Skeletal muscle tissue (tissue), 4 donors: ENCODE data around the gene MSI2. TPM values are rescaled to one million over a fixed set of nuclear protein-coding genes. Genes with fewer than 3 reads are reported as not detected.

ENCODE experiments used
- H3K27ac ChIP-seq: one replicate; pipeline ENCODE4 v1.7.0; 2013; ENCODE audit warnings: mild to moderate bottlenecking, low read depth, low read length, inconsistent platforms
- H3K27me3 ChIP-seq, 3 donors: one replicate each; pipeline ENCODE4 v1.7.0; 2013; ENCODE audit warnings: low read length in 3 of 3; ENCODE audit not compliant: control insufficient read depth in 3 of 3, insufficient read depth in 3 of 3
- H3K36me3 ChIP-seq, 3 donors: one replicate each; pipeline ENCODE4 v1.7.0; 2013; ENCODE audit warnings: low read length in 3 of 3; ENCODE audit not compliant: control insufficient read depth in 3 of 3, insufficient read depth in 3 of 3
- H3K4me1 ChIP-seq, 3 donors: one replicate each; pipeline ENCODE4 v1.7.0; 2013; ENCODE audit warnings: low read length in 3 of 3, mild to moderate bottlenecking in 3 of 3; ENCODE audit not compliant: control insufficient read depth in 3 of 3, insufficient read depth in 3 of 3
- H3K4me3 ChIP-seq, 3 donors: one replicate each; pipeline ENCODE4 v1.7.0; 2013; ENCODE audit warnings: low read length in 3 of 3
- H3K9ac ChIP-seq, 3 donors: one replicate each; pipeline ENCODE4 v1.7.0; 2013; ENCODE audit warnings: low read length in 3 of 3, mild to moderate bottlenecking in 3 of 3, moderate library complexity in 2 of 3, low read depth in 1 of 3
- H3K9me3 ChIP-seq, 3 donors: one replicate each; pipeline ENCODE4 v1.7.0; 2013; ENCODE audit warnings: low read length in 3 of 3; ENCODE audit not compliant: control insufficient read depth in 3 of 3
- total RNA-seq: library from RNA; depleted of rRNA; stranded (reverse); fragments of >200 nt; gene quantifications from one replicate; pipeline ENCODE4 v1.2.3, GENCODE V29; 2014
- donor health status: Osteomylitis.

MSI2 gene
- total RNA-seq, 1 donor from 2014 or later = 20.4 TPM

GRCh38 chr17:57422574-57423164 lies 166.3 kb downstream of the MSI2 start:
- Histone ChIP-seq H3K4me1 (peaks cover 10 to 32% (median 22%) of the 10 kb centered on the region in 3 donors), H3K27me3 (no peaks in the 10 kb centered on the region), H3K36me3 (no peaks in the 10 kb centered on the region), H3K9ac (no peak overlapping the region), H3K9me3 (no peaks in the 10 kb centered on the region), H3K4me3 (no peak overlapping the region), H3K27ac (peak overlapping the region; percentile 61)

- H3K4me3 ChIP-seq = no peak overlapping the region
- peaks cover 10 to 32% (median 22%) of the 10 kb centered on the region in 3 donors for H3K4me1 ChIP-seq
- H3K27ac ChIP-seq = no peak overlapping the region
Observed at GRCh38 chr17:57423541-57423940, 167.2 kb downstream of the MSI2 start.

GRCh38 chr17:57424273-57424672 lies 167.9 kb downstream of the MSI2 start:
- Histone ChIP-seq H3K4me1 (peaks cover 10 to 38% (median 26%) of the 10 kb centered on the region in 3 donors), H3K9me3 (no peaks in the 10 kb centered on the region), H3K27ac (no peak overlapping the region), H3K36me3 (no peaks in the 10 kb centered on the region), H3K9ac (no peak overlapping the region), H3K4me3 (no peak overlapping the region), H3K27me3 (no peaks in the 10 kb centered on the region)

More at GRCh38 chr17:57423541-57423940, 167.2 kb downstream of the MSI2 start:
- H3K9ac ChIP-seq = peak overlapping the region in 1 of 3 donors; percentile 54
- H3K36me3 ChIP-seq = no peaks in the 10 kb centered on the region
- no peaks in the 10 kb centered on the region for H3K27me3 ChIP-seq
- H3K9me3 ChIP-seq = no peaks in the 10 kb centered on the region

- Histone ChIP-seq H3K27ac (no peak overlapping the region), H3K27me3 (no peaks in the 10 kb centered on the region), H3K4me1 (peaks cover 10 to 41% (median 28%) of the 10 kb centered on the region in 3 donors), H3K36me3 (no peaks in the 10 kb centered on the region), H3K9me3 (no peaks in the 10 kb centered on the region), H3K9ac (no peak overlapping the region), H3K4me3 (no peak overlapping the region)
Observed at GRCh38 chr17:57424777-57425188, 168.5 kb downstream of the MSI2 start.

GRCh38 chr17:57425431-57425830 lies 169.1 kb downstream of the MSI2 start:
- Histone ChIP-seq H3K4me3 (no peak overlapping the region), H3K9me3 (no peaks in the 10 kb centered on the region), H3K9ac (no peak overlapping the region), H3K27ac (no peak overlapping the region), H3K4me1 (peaks cover 10 to 41% (median 28%) of the 10 kb centered on the region in 3 donors), H3K36me3 (no peaks in the 10 kb centered on the region), H3K27me3 (no peaks in the 10 kb centered on the region)

GRCh38 chr17:57425903-57426880 lies 169.9 kb downstream of the MSI2 start:
- H3K4me3 ChIP-seq = no peak overlapping the region
- H3K4me1 ChIP-seq = peaks cover 13 to 48% (median 28%) of the 10 kb centered on the region in 3 donors
- no peaks in the 10 kb centered on the region for H3K36me3 ChIP-seq
- H3K27ac ChIP-seq = no peak overlapping the region
- H3K9me3 ChIP-seq = no peaks in the 10 kb centered on the region
- H3K9ac ChIP-seq = no peak overlapping the region
- H3K27me3 ChIP-seq = no peaks in the 10 kb centered on the region

- Histone ChIP-seq H3K36me3 (peaks cover 0 to 2% (median 0%) of the 10 kb centered on the region in 3 donors), H3K4me1 (peaks cover 12 to 24% (median 18%) of the 10 kb centered on the region in 3 donors), H3K4me3 (no peak overlapping the region), H3K9ac (no peak overlapping the region), H3K9me3 (no peaks in the 10 kb centered on the region), H3K27ac (no peak overlapping the region), H3K27me3 (no peaks in the 10 kb centered on the region)
Observed at GRCh38 chr17:57429966-57430365, 173.6 kb downstream of the MSI2 start.

- Histone ChIP-seq H3K36me3 (peaks cover 0 to 2% (median 0%) of the 10 kb centered on the region in 3 donors), H3K27ac (no peak overlapping the region), H3K9me3 (no peaks in the 10 kb centered on the region), H3K4me3 (no peak overlapping the region), H3K4me1 (peaks cover 6 to 29% (median 14%) of the 10 kb centered on the region in 3 donors), H3K9ac (no peak overlapping the region), H3K27me3 (no peaks in the 10 kb centered on the region)
Observed at GRCh38 chr17:57431415-57431814, 175.1 kb downstream of the MSI2 start.

GRCh38 chr17:57432507-57433277 lies 176.4 kb downstream of the MSI2 start:
- no peak overlapping the region for H3K9ac ChIP-seq
- H3K36me3 ChIP-seq = peaks cover 0 to 2% (median 0%) of the 10 kb centered on the region in 3 donors
- H3K27me3 ChIP-seq = no peaks in the 10 kb centered on the region
- no peak overlapping the region for H3K4me3 ChIP-seq
- no peak overlapping the region for H3K27ac ChIP-seq
- H3K4me1 ChIP-seq = peaks cover 6 to 39% (median 19%) of the 10 kb centered on the region in 3 donors
- no peaks in the 10 kb centered on the region for H3K9me3 ChIP-seq
